Subcutaneous abdominal adipose tissue (tissue), 5 donors: ENCODE measurements around the gene NUP37.
"Not testable (repeated sequence)": the region's sequence is repeated elsewhere in the genome, so short reads cannot be mapped to it uniquely, and the experiment has no call there.

Source experiments
- H3K27ac ChIP-seq: one replicate; pipeline ENCODE4 v1.7.0; 2013; ENCODE audit warnings: low read depth, mild to moderate bottlenecking, inconsistent platforms, low read length, moderate library complexity
- H3K27me3 ChIP-seq, 5 donors: one replicate each; pipeline ENCODE4 v1.7.0; 2013; ENCODE audit warnings: low read length in 5 of 5, inconsistent platforms in 1 of 5; ENCODE audit not compliant: control insufficient read depth in 5 of 5, insufficient read depth in 4 of 5
- H3K36me3 ChIP-seq, 5 donors: one replicate each; pipeline ENCODE4 v1.7.0; 2013; ENCODE audit warnings: low read length in 5 of 5; ENCODE audit not compliant: control insufficient read depth in 5 of 5, insufficient read depth in 5 of 5
- H3K4me1 ChIP-seq, 5 donors: one replicate each; pipeline ENCODE4 v1.7.0; 2013; ENCODE audit warnings: low read length in 5 of 5, mild to moderate bottlenecking in 3 of 5, moderate library complexity in 1 of 5; ENCODE audit not compliant: control insufficient read depth in 5 of 5, insufficient read depth in 5 of 5
- H3K4me3 ChIP-seq, 5 donors: one replicate each; pipeline ENCODE4 v1.7.0; 2013; ENCODE audit warnings: low read length in 5 of 5, low read depth in 1 of 5
- H3K9ac ChIP-seq, 5 donors: one replicate each; pipeline ENCODE4 v1.7.0; 2013; ENCODE audit warnings: low read length in 5 of 5, mild to moderate bottlenecking in 4 of 5, moderate library complexity in 3 of 5
- H3K9me3 ChIP-seq, 5 donors: one replicate each; pipeline ENCODE4 v1.7.0; 2013; ENCODE audit warnings: low read length in 5 of 5; ENCODE audit not compliant: control insufficient read depth in 5 of 5
- donor health status: healthy.
- donor health status: healthy.
- donor health status: healthy.
- donor health status: healthy.
- donor health status: healthy.

Gene NUP37

DNA sequence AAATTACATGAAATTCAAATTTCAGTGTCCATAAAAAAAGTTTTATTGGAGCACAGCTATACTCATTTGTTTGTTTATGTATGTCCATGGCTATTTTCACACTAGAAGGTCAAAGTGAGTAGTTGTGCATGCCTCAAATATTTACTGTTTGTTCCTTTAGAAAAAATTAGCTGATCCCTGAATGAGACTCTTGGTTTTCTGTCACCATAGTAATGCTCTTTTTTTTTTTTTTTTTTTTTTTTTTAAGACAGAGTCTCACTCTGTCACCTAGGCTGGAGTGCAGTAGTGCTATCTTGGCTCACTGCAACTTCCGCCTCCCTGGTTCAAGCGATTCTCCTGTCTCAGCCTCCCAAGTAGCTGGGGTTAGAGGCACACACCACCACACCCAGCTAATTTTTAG lies 1.4 kb upstream of the NUP37 start:
- H3K9me3 ChIP-seq, H3K9ac ChIP-seq, H3K4me3 ChIP-seq, H3K27ac ChIP-seq, H3K27me3 ChIP-seq: not testable (repeated sequence)
- Histone ChIP-seq H3K36me3 (peaks cover 0 to 16% (median 7%) of the 10 kb centered on the region in 5 donors), H3K4me1 (peaks cover 2 to 21% (median 20%) of the 10 kb centered on the region in 5 donors)

DNA sequence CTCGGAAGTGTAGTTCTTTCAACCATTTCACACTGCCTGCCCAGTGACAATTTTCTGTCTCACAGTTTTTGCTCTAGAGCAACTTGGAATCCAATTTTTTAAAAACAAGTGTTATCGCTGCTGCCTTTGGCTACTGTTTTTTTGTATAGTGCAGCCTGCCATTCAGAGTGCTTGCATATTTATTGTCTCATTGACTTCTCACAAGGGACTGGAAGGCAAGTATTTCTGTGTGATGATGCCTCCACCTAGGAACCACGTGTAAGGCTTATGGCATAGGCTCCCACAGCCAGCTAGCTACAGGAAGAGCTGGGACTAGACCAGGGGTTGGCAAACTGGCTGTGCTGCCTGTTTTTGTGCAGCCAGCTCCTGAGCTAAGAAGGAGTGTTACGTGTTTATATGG lies 972 bp upstream of the NUP37 start:
- H3K9me3 ChIP-seq = no peaks in the 10 kb centered on the region
- H3K9ac ChIP-seq = peak overlapping the region in 1 of 5 donors; percentile 99
- H3K27ac ChIP-seq = no peak overlapping the region
- no peaks in the 10 kb centered on the region for H3K27me3 ChIP-seq
- H3K36me3 ChIP-seq = peaks cover 0 to 21% (median 9%) of the 10 kb centered on the region in 5 donors
- H3K4me3 ChIP-seq = peak overlapping the region in 4 of 5 donors; percentile 81 to 99 (median 96)
- peaks cover 2 to 21% (median 20%) of the 10 kb centered on the region in 5 donors for H3K4me1 ChIP-seq

DNA sequence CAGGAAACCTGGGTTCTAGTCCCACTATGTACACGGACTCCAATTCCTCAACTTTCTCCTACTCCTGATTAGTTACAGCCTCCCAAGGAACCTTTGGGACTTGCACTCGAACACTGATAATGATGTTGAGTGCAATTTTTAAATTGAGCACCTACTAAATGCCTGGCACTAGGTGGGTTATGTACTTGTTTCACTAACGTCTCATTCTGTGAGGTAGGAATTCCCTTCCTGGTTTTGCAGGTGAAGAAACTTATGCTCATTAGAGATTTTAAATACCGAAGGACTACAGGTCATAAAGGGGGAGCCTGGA lies 605 bp upstream of the NUP37 start:
- H3K4me3 ChIP-seq = peak overlapping the region; percentile 81 to 99 (median 96)
- peak overlapping the region; percentile 28 to 99 (median 97) for H3K9ac ChIP-seq
- no peaks in the 10 kb centered on the region for H3K9me3 ChIP-seq
- H3K27ac ChIP-seq = no peak overlapping the region
- H3K36me3 ChIP-seq = peaks cover 3 to 24% (median 12%) of the 10 kb centered on the region in 5 donors
- H3K27me3 ChIP-seq = no peaks in the 10 kb centered on the region
- peaks cover 2 to 21% (median 20%) of the 10 kb centered on the region in 5 donors for H3K4me1 ChIP-seq

- Histone ChIP-seq H3K9me3 (no peaks in the 10 kb centered on the region), H3K9ac (peak overlapping the region in 1 of 5 donors; percentile 98), H3K4me1 (peaks cover 2 to 21% (median 20%) of the 10 kb centered on the region in 5 donors), H3K27me3 (no peaks in the 10 kb centered on the region), H3K36me3 (peaks cover 7 to 29% (median 16%) of the 10 kb centered on the region in 5 donors), H3K27ac (no peak overlapping the region), H3K4me3 (peak overlapping the region in 4 of 5 donors; percentile 81 to 99 (median 94))
These were observed 1.0 kb downstream of the NUP37 start for GRCh38 chr12:102118874-102119273.

DNA sequence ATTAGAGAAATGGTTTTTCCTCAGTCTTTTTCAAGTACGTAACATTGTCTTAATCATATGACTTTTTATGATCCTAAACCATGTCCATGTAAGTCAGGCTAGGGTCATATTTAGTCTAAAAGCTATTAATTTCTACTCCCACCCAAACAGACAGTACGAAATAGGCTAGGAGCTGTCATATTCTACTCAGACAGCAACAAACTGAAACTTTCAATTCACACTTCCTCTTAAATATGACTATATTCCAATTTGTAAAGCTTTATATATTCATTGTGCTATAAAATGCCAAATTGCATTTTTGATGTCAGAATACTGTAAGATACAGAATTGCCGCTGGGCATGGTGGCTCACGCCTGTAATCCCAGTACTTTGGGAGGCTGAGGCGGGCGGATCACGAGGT lies 3.5 kb downstream of the NUP37 start:
- H3K27me3 ChIP-seq = no peaks in the 10 kb centered on the region
- peaks cover 2 to 21% (median 20%) of the 10 kb centered on the region in 5 donors for H3K4me1 ChIP-seq

GRCh38 chr12:102114212-102114611 lies 5.7 kb downstream of the NUP37 start:
- H3K27me3 ChIP-seq = no peaks in the 10 kb centered on the region
- no peak overlapping the region for H3K9ac ChIP-seq
- no peaks in the 10 kb centered on the region for H3K9me3 ChIP-seq
- H3K27ac ChIP-seq = no peak overlapping the region
- peaks cover 21 to 51% (median 30%) of the 10 kb centered on the region in 5 donors for H3K36me3 ChIP-seq
- peaks cover 0 to 6% (median 5%) of the 10 kb centered on the region in 5 donors for H3K4me1 ChIP-seq
- no peak overlapping the region for H3K4me3 ChIP-seq

More for the DNA sequence above, 3.5 kb downstream of the NUP37 start:
- Histone ChIP-seq H3K36me3 (peaks cover 7 to 35% (median 17%) of the 10 kb centered on the region in 5 donors), H3K27ac (no peak overlapping the region), H3K4me3 (no peak overlapping the region), H3K9me3 (no peaks in the 10 kb centered on the region), H3K9ac (no peak overlapping the region)

DNA sequence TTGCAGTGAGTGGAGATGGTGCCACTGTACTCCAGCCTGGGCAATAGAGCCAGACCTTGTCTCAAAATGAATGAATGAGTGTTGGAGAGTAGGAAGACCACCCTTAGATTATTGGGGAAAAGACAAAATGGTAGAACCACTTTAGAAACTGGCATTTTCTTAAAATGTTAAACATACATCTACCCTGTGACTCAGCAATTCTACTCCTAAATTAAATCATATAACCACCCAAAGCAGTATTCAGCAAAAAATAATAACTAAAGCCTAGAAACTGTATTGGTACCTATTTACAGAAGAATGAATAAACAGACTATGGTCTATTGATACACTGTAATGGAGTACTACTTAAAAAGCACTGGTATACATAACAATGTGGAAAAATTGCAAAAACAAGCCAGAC lies 9.1 kb downstream of the NUP37 start:
- Histone ChIP-seq H3K4me1 (no peaks in the 10 kb centered on the region), H3K27ac (no peak overlapping the region), H3K27me3 (no peaks in the 10 kb centered on the region), H3K36me3 (peaks cover 29 to 54% (median 42%) of the 10 kb centered on the region in 5 donors), H3K9ac (no peak overlapping the region), H3K9me3 (no peaks in the 10 kb centered on the region), H3K4me3 (no peak overlapping the region)

DNA sequence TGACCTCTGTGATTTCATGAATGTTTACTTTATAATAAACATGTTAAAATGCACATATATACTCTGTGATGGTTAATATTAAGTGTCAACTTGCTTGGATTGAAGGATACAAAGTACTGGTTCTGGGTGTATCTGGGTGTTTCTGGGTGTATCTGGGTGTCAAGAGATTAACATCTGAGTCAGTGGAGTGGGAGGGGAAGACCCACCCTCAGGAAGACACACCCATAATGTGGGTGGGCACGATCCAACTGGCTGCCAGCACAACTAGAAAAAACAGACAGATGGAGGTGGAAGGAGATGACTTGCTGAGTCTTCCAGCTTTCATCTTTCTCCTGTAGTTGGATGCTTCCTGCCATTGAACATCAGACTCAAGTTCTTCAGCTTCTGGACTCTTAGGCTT lies 11.9 kb downstream of the NUP37 start:
- Histone ChIP-seq H3K4me1 (no peaks in the 10 kb centered on the region), H3K36me3 (peaks cover 28 to 57% (median 40%) of the 10 kb centered on the region in 5 donors), H3K9me3 (no peaks in the 10 kb centered on the region), H3K4me3 (no peak overlapping the region), H3K27me3 (no peaks in the 10 kb centered on the region), H3K27ac (no peak overlapping the region), H3K9ac (peak overlapping the region in 1 of 5 donors; percentile 11)

- H3K36me3 ChIP-seq = peaks cover 28 to 56% (median 40%) of the 10 kb centered on the region in 5 donors
These were observed 13.0 kb downstream of the NUP37 start for GRCh38 chr12:102106905-102107304.

GRCh38 chr12:102096855-102097254 lies 23.1 kb downstream of the NUP37 start:
- no peaks in the 10 kb centered on the region for H3K9me3 ChIP-seq
- no peaks in the 10 kb centered on the region for H3K27me3 ChIP-seq
- peak overlapping the region in 1 of 5 donors; percentile 24 for H3K9ac ChIP-seq
- peaks cover 18 to 22% (median 22%) of the 10 kb centered on the region in 5 donors for H3K36me3 ChIP-seq
- H3K4me3 ChIP-seq = no peak overlapping the region
- H3K4me1 ChIP-seq = no peaks in the 10 kb centered on the region
- H3K27ac ChIP-seq = no peak overlapping the region

More at GRCh38 chr12:102106905-102107304, 13.0 kb downstream of the NUP37 start:
- Histone ChIP-seq H3K9ac (no peak overlapping the region), H3K4me1 (no peaks in the 10 kb centered on the region), H3K4me3 (no peak overlapping the region), H3K27me3 (no peaks in the 10 kb centered on the region), H3K9me3 (no peaks in the 10 kb centered on the region), H3K27ac (no peak overlapping the region)
